ENCODE results near the gene GRIN2A.

GRCh38 chr16:9978160-9978725, 204.0 kb downstream of the GRIN2A start:
- TF ChIP-seq, protein P1, sequence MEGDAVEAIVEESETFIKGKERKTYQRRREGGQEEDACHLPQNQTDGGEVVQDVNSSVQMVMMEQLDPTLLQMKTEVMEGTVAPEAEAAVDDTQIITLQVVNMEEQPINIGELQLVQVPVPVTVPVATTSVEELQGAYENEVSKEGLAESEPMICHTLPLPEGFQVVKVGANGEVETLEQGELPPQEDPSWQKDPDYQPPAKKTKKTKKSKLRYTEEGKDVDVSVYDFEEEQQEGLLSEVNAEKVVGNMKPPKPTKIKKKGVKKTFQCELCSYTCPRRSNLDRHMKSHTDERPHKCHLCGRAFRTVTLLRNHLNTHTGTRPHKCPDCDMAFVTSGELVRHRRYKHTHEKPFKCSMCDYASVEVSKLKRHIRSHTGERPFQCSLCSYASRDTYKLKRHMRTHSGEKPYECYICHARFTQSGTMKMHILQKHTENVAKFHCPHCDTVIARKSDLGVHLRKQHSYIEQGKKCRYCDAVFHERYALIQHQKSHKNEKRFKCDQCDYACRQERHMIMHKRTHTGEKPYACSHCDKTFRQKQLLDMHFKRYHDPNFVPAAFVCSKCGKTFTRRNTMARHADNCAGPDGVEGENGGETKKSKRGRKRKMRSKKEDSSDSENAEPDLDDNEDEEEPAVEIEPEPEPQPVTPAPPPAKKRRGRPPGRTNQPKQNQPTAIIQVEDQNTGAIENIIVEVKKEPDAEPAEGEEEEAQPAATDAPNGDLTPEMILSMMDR (IDR thresholded peaks at IDR 0.05; ENCODE audit: poor library complexity), result no peak
- no peak for TF ChIP-seq EZH2 (IDR thresholded peaks at IDR 0.05; ENCODE audit: borderline replicate concordance)
- no peak for TF ChIP-seq EZH2phosphoT487 (IDR thresholded peaks at IDR 0.05; ENCODE audit: low read depth, severe bottlenecking, unreplicated experiment)

Data from hepatocyte (in vitro differentiated cells).